GM18505 (cell line): ENCODE data around the gene NOS1AP.
"Not testable (repeated sequence)": the region's sequence is repeated elsewhere in the genome, so short reads cannot be mapped to it uniquely, and the experiment has no call there.

Source experiments
- ATAC-seq: cut with Tn5 transposase; IDR thresholded peaks from one replicate; pipeline ENCODE4 v1.9.1; 2021; ENCODE audit not compliant: unreplicated experiment
- POLR2A ChIP-seq: IDR thresholded peaks from 4 replicates; pipeline ENCODE4 v1.6.1; 2011; ENCODE audit warnings: borderline replicate concordance; ENCODE audit not compliant: insufficient read depth, insufficient read length; ENCODE audit errors: extremely low read depth

NOS1AP gene

DNA sequence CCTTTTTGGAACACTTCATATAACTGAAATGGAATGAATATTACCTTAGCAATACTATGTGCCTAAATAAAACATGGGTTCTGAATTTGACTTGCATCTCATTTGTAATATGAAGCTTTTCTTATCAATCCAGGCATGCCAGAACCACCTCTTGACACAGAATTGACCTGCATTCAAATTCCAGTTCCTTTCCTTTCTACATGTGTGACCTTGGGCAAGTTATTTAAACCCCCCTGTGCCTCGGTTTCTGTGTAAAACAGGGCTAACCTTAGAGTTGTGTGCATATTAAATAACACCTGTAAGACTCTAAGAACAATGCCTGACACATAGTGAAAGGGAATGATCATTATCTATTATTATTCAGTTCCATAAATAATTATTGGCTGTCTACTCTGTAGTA, 2.0 kb upstream of the NOS1AP start:
- no peak for TF ChIP-seq POLR2A
- no peak for ATAC-seq

DNA sequence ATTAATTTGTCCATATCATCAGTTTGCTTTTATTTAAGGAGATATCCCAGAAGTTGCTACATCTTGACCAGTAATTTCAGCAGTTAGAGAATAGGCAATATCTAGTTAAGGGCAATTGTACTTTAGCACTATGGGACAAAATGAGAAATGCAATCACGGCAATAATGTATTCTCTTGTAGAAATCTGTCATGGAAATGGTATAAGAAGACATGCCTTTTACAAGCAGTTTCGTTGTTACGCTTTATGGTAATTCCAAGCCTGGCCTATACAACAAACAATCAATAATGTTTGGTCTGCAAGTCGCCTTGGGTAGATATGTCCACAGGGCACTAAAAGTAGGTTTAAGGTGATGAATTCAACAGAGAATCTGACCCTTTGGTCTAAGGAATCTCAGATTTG, 1.2 kb upstream of the NOS1AP start:
- ATAC-seq: no peak
- no peak for TF ChIP-seq POLR2A

- TF ChIP-seq POLR2A: no peak
- ATAC-seq: no peak
Observed at GRCh38 chr1:162070094-162070748, 730 bp downstream of the NOS1AP start.

DNA sequence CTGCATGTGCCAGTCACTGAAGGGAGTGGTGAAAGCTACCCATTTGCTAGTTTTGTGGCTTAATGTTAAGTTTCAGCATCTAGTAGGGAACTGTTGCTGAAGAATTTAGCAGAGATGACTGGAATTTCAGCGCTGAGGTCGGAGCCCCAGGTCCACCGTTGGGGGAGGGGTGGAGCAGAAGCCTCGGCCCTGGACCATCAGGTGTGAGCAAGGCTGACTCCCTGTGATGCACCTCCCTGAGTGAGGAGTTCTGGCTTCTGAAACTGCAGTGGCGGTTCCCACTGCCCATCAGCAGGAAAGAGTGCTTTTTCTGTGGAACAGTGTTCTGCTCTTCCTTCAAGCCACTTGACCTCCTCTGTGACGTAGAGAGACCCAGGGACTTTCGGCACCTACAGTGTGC, 1.3 kb downstream of the NOS1AP start:
- no peak for ATAC-seq
- TF ChIP-seq POLR2A: no peak

DNA sequence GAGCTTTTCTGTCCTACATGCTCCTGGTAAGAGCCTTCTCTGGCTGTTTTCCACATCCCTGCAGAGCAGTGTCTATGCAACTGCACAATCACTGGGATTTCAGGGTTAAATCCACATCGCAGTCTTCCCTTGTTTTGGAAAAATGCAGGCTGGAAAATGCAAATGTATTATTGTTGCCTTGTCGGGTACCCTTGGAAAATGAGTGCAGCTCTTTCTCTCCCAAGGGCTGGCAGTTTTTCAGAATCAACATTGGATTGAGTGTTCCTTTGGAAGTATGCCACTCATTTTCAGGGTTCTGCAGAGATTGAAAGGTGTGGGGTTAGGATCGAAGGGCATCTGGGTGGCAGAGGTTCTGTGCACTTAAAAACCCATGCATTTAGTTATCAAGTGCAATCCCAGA, 3.2 kb downstream of the NOS1AP start:
- no peak for ATAC-seq
- TF ChIP-seq POLR2A: no peak

GRCh38 chr1:162074276-162075005, 5.0 kb downstream of the NOS1AP start:
- TF ChIP-seq POLR2A: no peak
- ATAC-seq: no peak

- no peak for TF ChIP-seq POLR2A
- ATAC-seq: no peak
Observed at GRCh38 chr1:162075862-162076261, 6.4 kb downstream of the NOS1AP start.

DNA sequence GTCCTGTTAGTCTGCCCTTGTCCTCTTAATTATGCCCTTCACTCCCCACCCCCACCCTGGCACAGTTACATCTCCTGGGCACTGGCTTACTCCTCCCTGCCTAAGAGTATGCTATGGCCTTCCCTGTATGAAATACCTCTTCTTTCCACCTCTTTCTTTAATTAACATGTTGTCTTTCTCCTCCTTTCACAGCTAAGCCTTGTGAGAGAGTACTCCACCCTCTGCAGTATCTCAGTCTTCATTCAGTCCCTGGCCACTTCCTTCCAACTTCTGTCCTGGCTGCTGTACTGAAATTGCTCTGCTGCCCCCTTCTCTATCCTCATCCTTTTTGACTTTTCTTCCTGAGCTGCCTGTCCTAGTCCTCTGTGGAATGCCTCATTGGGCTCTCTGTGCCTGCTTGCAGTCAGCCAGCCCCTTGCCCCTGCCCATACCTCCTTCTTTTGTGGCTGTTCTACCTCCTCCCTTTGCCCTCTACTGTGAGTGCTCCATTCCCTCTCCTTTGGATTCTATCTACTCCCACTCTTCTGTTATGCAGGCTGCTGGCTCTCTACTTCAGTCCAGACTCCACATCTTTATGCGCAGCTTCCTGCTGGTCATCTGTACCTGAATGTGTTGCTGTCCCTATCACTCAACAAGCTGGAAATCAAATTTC, 8.3 kb downstream of the NOS1AP start:
- TF ChIP-seq POLR2A: no peak
- ATAC-seq: no peak

- ATAC-seq: no peak
- no peak for TF ChIP-seq POLR2A
Observed at GRCh38 chr1:162079030-162079429, 9.5 kb downstream of the NOS1AP start.

- no peak for TF ChIP-seq POLR2A
Observed at GRCh38 chr1:162080472-162081015, 11.1 kb downstream of the NOS1AP start.

DNA sequence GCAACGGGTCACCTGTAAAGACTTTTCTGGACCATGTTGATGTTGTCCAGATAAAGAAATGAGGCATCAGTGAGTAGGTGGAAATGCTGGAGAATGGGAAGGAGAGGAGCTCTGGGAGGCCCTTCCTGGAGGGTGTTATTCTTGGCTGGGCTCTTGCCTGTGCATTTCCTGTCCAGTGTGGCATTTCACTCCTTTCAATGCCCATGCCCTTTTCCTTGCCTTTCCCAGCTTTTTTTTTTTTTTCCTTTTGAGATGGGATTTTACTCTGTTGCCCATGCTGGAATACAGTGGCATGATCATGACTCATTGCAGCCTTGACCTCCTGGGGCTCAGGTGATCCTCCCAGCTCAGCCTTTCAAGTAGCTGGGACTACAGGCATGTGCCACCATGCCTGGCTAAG, 11.8 kb downstream of the NOS1AP start:
- no peak for TF ChIP-seq POLR2A
- ATAC-seq: no peak

More at GRCh38 chr1:162080472-162081015, 11.1 kb downstream of the NOS1AP start:
- no peak for ATAC-seq

DNA sequence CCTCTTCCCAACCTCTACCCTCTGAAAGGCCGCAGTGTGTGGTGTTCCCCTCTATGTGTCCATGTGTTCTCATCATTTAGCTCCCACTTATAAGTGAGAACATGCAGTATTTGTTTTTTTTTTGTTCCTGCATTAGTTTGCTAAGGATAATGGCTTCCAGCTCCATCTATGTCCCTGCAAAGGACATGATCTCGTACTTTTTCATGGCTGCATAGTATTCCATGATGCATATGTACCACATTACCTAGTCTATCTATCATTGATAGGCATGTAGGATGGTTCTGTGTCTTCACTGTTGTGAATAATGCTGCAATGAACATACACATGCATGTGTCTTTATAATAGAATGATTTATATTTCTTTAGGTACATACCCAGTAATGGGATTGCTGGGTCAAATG, 12.6 kb downstream of the NOS1AP start:
- ATAC-seq: not testable (repeated sequence)

DNA sequence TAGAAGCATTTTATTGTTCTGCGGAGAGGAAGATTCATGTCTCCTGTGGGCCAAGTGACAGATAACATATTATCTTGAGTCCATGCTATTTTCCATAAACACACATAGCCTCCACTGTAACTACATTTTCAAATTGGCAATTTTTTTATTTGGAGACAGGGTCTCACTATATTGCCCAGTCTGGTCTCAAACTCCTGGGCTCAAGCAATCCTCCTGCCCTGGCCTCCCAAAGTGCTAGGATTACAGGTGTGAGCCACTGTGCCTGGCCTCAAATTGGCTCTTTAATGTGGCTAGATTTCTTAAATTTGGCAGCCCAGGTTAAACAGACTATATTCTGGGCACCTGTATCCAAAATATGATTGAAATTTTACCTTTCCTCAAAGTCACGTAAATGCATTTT, 13.8 kb downstream of the NOS1AP start:
- no peak for ATAC-seq
- no peak for TF ChIP-seq POLR2A

DNA sequence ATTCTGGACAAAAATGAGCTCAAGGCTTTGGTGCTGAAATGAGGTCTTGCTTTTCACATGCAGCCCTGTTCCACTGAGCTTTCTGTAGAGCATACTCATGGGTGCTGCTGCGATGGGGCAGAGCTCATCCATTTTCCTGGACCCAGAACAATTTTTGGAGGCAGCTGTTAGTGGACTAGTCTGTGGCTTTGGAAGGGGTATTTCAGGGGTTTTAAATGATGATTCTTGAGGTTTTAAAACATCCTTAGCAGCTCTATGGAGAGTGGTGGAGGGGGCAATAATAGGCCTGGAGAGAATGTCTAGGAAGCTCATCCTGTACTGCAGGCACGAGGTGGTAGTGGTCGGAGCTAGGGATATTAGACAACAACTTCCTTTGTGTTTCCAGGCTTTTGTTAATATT, 16.5 kb downstream of the NOS1AP start:
- TF ChIP-seq POLR2A: no peak
- ATAC-seq: no peak
